Testis (tissue), 3 donors: Measurements from ENCODE around the gene SLAMF1. TPM values are rescaled to one million over a fixed set of nuclear protein-coding genes. Genes with fewer than 3 reads are reported as not detected.

Experiments
- DNase-seq: peaks from one replicate; pipeline ENCODE4 v3.0.0-alpha.2; 2019
- H3K27ac ChIP-seq, 2 donors: fragments of 200-600 bp; sonication (generic); one replicate each; pipeline ENCODE4 v1.5.1; 2019
- H3K27me3 ChIP-seq: fragments of 200-600 bp; sonication (generic); one replicate; pipeline ENCODE4 v1.5.1; 2019
- H3K36me3 ChIP-seq: fragments of 200-600 bp; sonication (generic); one replicate; pipeline ENCODE4 v1.5.1; 2017; ENCODE audit warnings: low read depth; ENCODE audit errors: missing control alignments
- H3K4me1 ChIP-seq: fragments of 200-600 bp; sonication (generic); one replicate; pipeline ENCODE4 v1.5.1; 2019
- H3K4me3 ChIP-seq, 2 donors: fragments of 200-600 bp; sonication (generic); one replicate each; pipeline ENCODE4 v1.5.1; 2017 to 2019
- H3K9me3 ChIP-seq: fragments of 200-600 bp; sonication (generic); one replicate; pipeline ENCODE4 v1.5.1; 2017
- CTCF ChIP-seq, 3 experiments: fragments of 450-650 bp in 2 of 3; fragments of 200-600 bp in 1 of 3; sonication (generic) in 1 of 3; IDR thresholded peaks; one replicate each; pipeline ENCODE4 v1.5.1; 2016 to 2019; ENCODE audit warnings: antibody characterized with exemption in 3 of 3, mild to moderate bottlenecking in 2 of 3, moderate library complexity in 1 of 3
- POLR2A ChIP-seq: fragments of 450-650 bp; IDR thresholded peaks from one replicate; pipeline ENCODE4 v1.6.1; 2017; ENCODE audit warnings: antibody characterized with exemption, mild to moderate bottlenecking, moderate library complexity
- WGBS, 2 donors: methylation state at CpG; one replicate each; pipeline ENCODE4 v1.1.5; 2018; 5-methylcytosine and 5-hydroxymethylcytosine counted together
- intact Hi-C: fragments of 100-400 bp; cut with DNase I; formaldehyde crosslinking; loops from one replicate; pipeline ENCODE4 v1.15.1; 2023; ENCODE audit warnings: low total_unique reads
- polyA plus RNA-seq: library from polyadenylated mRNA; stranded (reverse); fragments of 350-450 nt; fragmentation: Illumina TruSeq; extraction: RNeasy Lipid Tissue Mini Kit (QIAGEN cat#74804); gene quantifications from one replicate; pipeline ENCODE4 v1.2.3, GENCODE V29; 2014; ENCODE audit warnings: low read depth, low replicate concordance; ENCODE audit not compliant: insufficient read depth
- total RNA-seq, 2 donors: library from RNA; depleted of rRNA; stranded (reverse); fragments of >200 nt; gene quantifications; one replicate each; pipeline ENCODE4 v1.2.3, GENCODE V29; 2016

SLAMF1 gene
- total and polyA plus RNA-seq, 3 donors from 2014 or later: 0.47 to 0.75 (median 0.50) TPM

- Histone ChIP-seq H3K9me3 (no peaks in the 10 kb centered on the region), H3K27me3 (no peaks in the 10 kb centered on the region), H3K36me3 (no peaks in the 10 kb centered on the region), H3K4me3 (no peak overlapping the region), H3K4me1 (no peaks in the 10 kb centered on the region), H3K27ac (no peak overlapping the region)
- intact Hi-C loops: no loop called here
- TF ChIP-seq POLR2A (no peak), CTCF (IDR thresholded peaks at IDR 0.05) (no peak)
- WGBS, 2 donors: 91 to 92% methylated on average over 5 of the region's 5 CpGs
- DNase-seq: no peak
These were observed 24.2 kb downstream of the SLAMF1 start for GRCh38 chr1:160622501-160623226.

GRCh38 chr1:160621633-160622413 is 25.0 kb downstream of the SLAMF1 start:
- H3K27ac ChIP-seq: no peak overlapping the region
- WGBS, 2 donors: 83% methylated on average over 8 of the region's 8 CpGs
- no peak for DNase-seq
- no peaks in the 10 kb centered on the region for H3K4me1 ChIP-seq
- no peaks in the 10 kb centered on the region for H3K36me3 ChIP-seq
- intact Hi-C loops: no loop called here
- TF ChIP-seq POLR2A: no peak
- TF ChIP-seq CTCF (IDR thresholded peaks at IDR 0.05): no peak
- no peak overlapping the region for H3K4me3 ChIP-seq
- no peaks in the 10 kb centered on the region for H3K27me3 ChIP-seq
- no peaks in the 10 kb centered on the region for H3K9me3 ChIP-seq

GRCh38 chr1:160620942-160621632 is 25.8 kb downstream of the SLAMF1 start:
- Histone ChIP-seq H3K36me3 (no peaks in the 10 kb centered on the region), H3K27ac (no peak overlapping the region), H3K27me3 (no peaks in the 10 kb centered on the region), H3K4me3 (no peak overlapping the region), H3K9me3 (no peaks in the 10 kb centered on the region), H3K4me1 (no peaks in the 10 kb centered on the region)
- no peak for DNase-seq
- 90% methylated on average over 5 of the region's 5 CpGs for WGBS, 2 donors
- TF ChIP-seq POLR2A (no peak), CTCF (IDR thresholded peaks at IDR 0.05) (no peak)
- intact Hi-C loops: no loop called here

- Histone ChIP-seq H3K36me3 (no peaks in the 10 kb centered on the region), H3K9me3 (no peaks in the 10 kb centered on the region), H3K4me1 (no peaks in the 10 kb centered on the region), H3K27ac (no peak overlapping the region), H3K4me3 (no peak overlapping the region), H3K27me3 (no peaks in the 10 kb centered on the region)
- TF ChIP-seq POLR2A: no peak
- no peak for TF ChIP-seq CTCF (IDR thresholded peaks at IDR 0.05)
- WGBS, 2 donors: 88 to 89% methylated on average over 4 of the region's 4 CpGs
- DNase-seq: no peak
- intact Hi-C loops: no loop called here
These were observed 27.0 kb downstream of the SLAMF1 start for GRCh38 chr1:160619742-160620277.
